KOPT-K1 (cell line): Measurements from ENCODE around the gene PLPP3.

ENCODE experiments used
- H3K27ac ChIP-seq: fragments of 200-600 bp; sonication (generic); 2 replicates; pipeline ENCODE4 v1.5.1; 2016; ENCODE audit warnings: antibody characterized with exemption, mild to moderate bottlenecking, low read depth, low read length; ENCODE audit not compliant: poor library complexity, severe bottlenecking
- H3K36me3 ChIP-seq: fragments of 200-600 bp; sonication (generic); 2 replicates; pipeline ENCODE4 v1.5.1; 2017; ENCODE audit warnings: antibody characterized with exemption, mild to moderate bottlenecking, low read length, moderate library complexity; ENCODE audit not compliant: insufficient read depth
- H3K9me3 ChIP-seq: fragments of 200-600 bp; sonication (generic); 2 replicates; pipeline ENCODE4 v1.5.1; 2017; ENCODE audit warnings: antibody characterized with exemption, low read length, mild to moderate bottlenecking; ENCODE audit not compliant: insufficient read depth, poor library complexity, severe bottlenecking

The PLPP3 gene

DNA sequence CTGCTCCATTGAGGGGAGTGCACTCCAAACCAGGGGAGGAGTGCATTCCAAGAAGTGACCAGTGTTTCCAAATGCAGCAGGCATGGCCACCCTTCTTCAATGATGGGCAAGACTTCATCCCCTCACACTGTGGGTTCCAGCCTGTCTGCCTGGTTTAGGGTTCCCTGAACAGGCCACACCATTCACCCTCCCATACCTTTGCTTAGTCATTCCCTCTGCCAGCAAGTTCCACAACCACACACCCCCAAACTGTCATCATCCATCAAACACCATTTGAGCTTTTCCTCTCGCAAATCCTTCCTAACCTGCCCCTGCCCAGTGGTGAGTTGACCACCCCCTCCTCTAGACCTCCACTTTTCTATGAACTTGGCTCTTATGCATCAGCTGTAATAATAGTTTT, 116.0 kb downstream of the PLPP3 start:
- H3K9me3 ChIP-seq: no peaks in the 10 kb centered on the region
- H3K27ac ChIP-seq: no peak overlapping the region
- no peaks in the 10 kb centered on the region for H3K36me3 ChIP-seq

DNA sequence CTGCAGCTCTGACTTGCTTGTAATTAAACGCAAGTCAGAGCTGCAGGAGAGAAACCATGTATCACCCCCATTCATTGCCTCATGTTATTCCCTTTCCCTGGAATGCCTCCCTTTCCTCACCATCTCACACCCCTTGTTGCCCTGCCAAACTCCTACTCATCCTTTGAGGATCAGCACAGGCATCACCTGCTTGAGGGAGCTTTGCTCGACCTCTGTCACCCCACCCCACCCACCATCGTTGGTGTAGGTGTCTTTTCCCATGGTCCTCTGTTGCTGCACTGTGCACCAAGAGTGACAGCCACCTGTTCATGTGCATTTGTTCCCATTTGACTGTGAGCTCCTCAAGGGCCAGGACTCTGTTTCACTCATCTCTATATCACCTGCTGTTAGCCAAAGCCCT, 117.2 kb downstream of the PLPP3 start:
- Histone ChIP-seq H3K36me3 (no peaks in the 10 kb centered on the region), H3K9me3 (no peaks in the 10 kb centered on the region), H3K27ac (no peak overlapping the region)

DNA sequence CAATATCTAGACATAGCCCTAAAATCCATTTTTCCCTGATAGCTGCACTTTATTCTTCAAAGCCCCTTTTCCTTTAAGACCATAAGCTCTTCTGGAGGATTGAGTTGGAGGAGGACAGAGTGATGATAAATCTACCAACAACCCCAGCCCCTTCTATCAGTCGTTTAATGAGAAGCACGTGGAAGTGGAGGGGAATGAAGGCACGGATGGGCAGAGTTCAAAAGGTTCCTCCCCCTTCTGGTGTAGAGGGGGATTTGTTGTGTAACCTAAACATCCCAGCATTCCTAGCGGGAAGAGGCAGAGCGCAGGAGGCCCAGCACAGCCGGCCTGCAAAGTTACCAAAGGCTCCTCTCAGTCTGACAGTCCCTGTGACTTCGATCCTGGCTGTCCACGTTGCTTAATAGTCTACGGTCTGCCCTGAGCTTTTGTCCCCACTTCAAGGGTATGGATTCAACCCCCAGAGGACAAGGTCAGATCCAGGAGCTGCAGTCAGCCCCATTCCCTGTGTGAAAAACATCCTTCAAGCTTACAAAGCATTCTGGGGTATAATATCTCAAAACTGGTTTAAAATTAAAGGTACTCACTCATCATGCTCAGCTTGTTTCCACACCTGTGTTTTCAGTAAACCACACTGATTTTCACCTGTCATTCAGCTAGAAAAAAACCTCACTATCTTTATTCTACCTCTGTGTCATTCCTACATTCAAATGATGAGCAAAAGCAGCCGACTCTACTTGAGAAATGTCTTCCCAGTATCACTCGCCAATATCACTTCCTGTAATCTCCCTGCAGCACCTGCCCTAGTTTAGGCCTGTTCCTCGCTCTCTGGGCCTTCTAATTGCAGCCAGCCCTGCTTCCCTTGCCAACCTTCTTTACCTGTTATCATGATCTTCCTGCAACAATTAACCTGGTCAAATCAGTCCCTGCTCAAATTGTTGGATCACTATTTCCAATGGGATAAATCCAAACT, 117.9 kb downstream of the PLPP3 start:
- H3K9me3 ChIP-seq: no peaks in the 10 kb centered on the region
- no peak overlapping the region for H3K27ac ChIP-seq
- H3K36me3 ChIP-seq: no peaks in the 10 kb centered on the region

DNA sequence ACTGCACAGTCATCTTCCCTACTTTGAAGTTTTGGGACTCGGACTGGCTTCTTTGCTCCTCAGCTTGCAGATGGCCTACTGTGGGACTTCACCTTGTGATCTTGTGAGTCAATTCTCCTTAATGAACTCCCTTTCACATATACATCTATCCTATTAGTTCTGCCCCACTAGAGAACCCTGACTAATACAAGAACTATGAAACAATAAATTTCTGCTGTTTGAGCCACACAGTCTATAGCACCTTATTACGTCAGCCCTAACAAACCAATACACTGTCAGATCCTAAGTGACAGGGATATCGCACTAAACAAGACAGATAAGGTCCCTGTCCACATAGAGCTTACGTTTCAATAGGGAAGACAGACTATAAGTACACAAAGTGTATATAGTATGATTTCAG, 120.1 kb downstream of the PLPP3 start:
- no peaks in the 10 kb centered on the region for H3K9me3 ChIP-seq
- H3K27ac ChIP-seq: no peak overlapping the region
- no peaks in the 10 kb centered on the region for H3K36me3 ChIP-seq

DNA sequence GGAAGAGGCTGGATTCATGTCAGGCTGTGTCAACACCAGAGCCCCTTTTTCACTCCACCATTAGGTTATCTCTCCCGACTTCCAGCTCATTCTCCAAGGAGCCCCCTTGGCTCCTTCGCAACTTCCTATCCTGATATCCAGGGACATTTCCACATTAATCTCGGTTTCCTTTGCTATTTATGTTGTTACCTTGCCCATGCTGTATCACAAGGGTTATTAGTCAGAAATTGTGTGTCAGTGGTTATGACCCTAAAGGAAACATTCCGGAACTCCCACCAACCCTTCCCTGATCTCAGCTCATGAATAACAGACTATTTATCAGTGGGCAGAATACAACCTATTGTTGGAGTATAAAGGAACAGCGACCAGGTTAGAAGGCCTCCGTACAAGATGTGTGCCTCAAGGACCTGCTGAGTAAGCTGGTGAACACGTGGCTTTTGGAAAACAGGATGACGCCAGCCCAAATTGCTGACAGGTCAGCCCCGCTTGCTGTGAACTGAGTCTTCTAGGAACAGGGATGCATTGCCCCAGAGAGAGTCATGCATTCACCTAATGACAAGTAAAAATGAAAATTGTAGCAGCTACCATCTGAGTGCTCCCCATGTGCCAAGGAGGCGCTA, 121.5 kb downstream of the PLPP3 start:
- H3K36me3 ChIP-seq: no peaks in the 10 kb centered on the region
- no peak overlapping the region for H3K27ac ChIP-seq

DNA sequence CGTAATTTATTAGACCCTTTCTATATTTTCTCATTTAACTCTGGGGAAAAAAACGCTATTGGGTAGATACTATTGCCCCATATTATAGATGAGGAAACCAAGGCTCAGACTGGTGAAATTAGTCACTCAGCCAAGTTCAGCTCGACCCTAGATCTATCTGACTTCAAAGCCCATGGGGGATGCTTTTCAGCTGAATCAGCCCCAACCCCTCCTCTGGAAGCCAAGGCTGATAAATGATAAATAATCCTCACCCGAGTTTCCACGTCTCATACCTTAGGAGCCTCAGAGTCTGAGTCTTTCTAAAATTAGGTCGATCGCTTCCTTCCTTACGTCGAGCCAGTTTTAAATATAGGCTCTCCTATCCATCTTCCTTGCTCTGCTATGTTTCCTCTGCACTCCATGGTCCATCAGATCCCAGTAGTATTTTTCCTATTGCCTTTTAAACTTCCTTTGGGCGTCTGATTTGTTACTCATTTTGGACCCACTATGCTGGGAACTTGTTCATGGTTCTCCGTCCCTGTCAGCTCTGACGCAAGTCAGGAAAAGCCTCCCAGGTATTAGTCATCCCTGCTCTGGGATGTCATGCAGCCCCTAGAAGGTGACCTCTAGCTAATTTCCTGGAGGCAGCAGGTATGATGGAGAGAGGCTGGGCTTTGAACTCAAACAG, 122.8 kb downstream of the PLPP3 start:
- H3K27ac ChIP-seq: no peak overlapping the region

More for the DNA sequence above, 121.5 kb downstream of the PLPP3 start:
- H3K9me3 ChIP-seq: no peaks in the 10 kb centered on the region

DNA sequence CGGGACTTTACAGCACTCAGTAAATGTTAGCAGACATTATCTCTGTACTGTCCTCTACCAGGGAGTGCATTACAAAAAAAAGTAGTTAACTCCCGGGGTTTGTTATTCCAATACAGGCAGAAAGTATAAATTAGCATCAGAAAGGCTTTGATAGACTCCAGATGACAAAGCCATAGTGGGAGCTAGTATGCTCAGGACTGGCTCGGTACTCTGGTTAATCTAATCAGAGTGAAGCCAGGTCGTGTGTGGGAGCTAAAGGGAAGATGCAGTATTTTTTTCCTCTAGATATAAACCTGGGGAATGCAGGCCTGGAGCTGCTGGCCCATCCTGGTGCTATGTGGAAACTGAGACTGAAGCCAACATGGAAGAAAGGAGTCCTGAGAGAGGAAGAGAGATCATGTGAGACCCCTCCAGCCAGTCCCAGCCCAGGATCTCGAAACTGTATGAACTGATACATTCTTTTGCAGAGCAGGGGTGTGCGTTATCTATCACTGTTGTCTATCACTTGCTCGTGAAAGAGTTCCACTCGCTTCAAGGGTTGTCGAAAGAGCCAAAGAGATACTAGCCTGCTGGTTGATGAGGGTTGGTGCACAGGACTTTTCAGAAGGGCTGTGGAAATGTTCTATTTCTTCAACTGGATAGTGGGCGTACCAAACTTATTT, 125.8 kb downstream of the PLPP3 start:
- no peaks in the 10 kb centered on the region for H3K36me3 ChIP-seq
- H3K27ac ChIP-seq: no peak overlapping the region
- H3K9me3 ChIP-seq: no peaks in the 10 kb centered on the region

More for the DNA sequence above, 122.8 kb downstream of the PLPP3 start:
- H3K9me3 ChIP-seq: no peaks in the 10 kb centered on the region
- no peaks in the 10 kb centered on the region for H3K36me3 ChIP-seq

DNA sequence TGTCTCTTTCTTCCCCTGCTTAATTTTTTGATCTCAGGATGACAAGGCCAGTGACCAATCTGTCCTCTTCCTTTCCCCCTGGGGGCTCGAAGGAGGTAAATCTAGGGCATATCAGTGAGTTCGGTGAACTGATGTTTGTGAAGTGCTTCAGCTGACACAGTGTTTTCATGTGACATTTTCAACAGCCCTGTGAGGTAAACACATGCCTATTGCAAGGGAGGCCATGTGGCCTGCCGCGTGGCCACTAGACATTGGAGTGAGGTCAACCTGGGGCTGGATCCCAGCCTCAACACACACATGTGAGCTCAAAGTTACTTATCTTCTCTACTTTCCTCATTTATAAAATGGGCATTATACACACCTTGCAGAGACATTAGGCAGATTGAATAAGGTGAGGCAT, 126.3 kb downstream of the PLPP3 start:
- H3K27ac ChIP-seq: no peak overlapping the region
- H3K36me3 ChIP-seq: no peaks in the 10 kb centered on the region
- no peaks in the 10 kb centered on the region for H3K9me3 ChIP-seq

DNA sequence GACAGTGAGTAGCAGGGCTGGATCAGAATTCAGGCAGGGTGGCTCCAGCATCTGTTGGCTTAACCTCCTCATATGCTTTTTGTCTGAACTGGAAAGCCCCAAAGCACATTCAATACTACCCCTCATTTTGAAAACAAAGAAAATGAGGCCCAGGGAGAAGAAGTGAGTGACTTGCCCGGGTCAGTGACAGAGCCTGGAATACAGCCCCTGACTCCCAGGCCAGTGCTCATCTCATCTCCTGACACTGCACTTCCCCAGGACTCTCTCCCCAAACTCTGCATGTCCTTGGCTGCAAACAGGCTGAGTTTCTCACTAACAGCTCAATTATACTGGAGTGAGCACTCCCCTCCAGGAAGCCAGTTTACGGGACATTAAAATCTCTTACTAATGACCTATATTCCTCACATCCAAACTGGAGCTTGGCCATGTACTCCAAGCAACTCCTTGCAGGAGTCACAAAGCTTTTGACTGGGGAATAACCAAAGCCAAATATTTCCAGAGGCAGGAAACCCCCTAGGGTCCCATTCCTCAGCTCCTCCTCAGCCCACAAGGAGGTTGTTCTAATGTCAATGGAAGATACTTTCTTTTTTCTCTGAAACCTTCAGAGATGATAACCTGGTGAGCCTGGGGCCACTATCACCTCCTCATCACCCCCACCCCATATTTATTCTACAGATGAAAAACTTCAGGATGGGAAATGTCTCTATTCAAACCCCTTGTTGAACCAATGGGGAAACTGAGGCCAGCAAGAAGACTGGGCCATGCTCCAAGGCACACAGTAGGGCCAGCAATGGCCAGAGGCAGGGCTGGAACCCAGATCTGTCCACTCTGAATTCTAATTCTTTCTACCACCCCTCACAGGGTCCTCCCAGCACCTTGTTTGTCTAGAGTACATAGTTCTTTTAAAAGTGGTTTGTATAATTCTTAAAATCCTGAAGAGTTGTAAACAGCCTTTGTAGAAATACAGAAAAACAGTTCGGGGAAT, 127.0 kb downstream of the PLPP3 start:
- H3K27ac ChIP-seq: no peak overlapping the region

DNA sequence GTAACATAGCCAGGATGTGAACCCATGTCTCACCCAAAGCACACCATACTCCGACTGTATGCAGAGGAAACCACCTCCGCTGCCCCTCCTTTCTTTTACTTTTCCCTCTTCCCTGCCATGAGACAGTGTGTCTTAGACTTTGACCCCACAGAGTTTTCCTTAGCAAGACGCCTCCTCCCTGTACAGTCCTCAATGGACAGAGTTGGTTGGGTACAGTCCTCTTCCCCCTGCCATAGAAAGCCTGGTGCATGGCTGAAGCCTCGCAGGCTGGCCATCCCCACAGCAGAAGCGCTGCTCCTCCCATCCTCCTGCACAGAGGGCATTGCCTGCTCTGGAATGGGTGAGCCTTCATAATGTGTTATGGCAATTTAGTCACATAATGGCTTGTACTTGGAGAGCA, 127.9 kb downstream of the PLPP3 start:
- no peak overlapping the region for H3K27ac ChIP-seq
- no peaks in the 10 kb centered on the region for H3K9me3 ChIP-seq
- H3K36me3 ChIP-seq: no peaks in the 10 kb centered on the region

More for the DNA sequence above, 127.0 kb downstream of the PLPP3 start:
- no peaks in the 10 kb centered on the region for H3K36me3 ChIP-seq
- no peaks in the 10 kb centered on the region for H3K9me3 ChIP-seq

DNA sequence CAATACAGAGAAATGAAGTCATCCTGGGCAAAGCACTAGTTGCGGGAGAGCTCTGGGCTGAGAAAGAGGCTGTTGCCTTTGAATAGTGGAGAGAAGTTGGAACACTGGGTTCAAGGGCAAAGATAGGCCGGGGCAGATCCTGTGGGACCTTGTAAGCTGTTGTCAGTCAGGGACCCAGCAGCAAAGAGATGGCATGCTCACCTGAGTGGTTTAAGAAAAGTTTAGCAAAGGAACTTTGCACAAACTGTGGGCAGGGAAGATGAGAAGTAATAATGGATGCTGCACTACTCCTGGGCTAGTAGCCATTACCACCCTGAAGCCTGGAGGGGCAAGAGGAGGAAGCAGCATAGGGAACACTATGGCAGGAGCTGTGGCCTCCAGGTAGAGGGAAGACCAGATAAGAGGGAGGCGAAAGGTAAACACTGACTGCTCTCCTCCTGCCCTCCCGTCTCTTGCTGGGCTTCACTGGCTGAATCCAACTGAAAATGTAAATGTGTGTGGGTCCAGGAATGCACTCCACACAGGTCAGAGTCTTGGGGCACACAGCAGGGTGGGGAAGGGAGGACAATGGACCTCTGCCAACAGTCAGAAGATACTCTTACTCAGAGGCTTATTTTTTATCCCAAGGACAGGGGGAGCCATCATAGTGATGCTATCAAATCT, 129.2 kb downstream of the PLPP3 start:
- Histone ChIP-seq H3K9me3 (no peaks in the 10 kb centered on the region), H3K36me3 (no peaks in the 10 kb centered on the region), H3K27ac (no peak overlapping the region)

DNA sequence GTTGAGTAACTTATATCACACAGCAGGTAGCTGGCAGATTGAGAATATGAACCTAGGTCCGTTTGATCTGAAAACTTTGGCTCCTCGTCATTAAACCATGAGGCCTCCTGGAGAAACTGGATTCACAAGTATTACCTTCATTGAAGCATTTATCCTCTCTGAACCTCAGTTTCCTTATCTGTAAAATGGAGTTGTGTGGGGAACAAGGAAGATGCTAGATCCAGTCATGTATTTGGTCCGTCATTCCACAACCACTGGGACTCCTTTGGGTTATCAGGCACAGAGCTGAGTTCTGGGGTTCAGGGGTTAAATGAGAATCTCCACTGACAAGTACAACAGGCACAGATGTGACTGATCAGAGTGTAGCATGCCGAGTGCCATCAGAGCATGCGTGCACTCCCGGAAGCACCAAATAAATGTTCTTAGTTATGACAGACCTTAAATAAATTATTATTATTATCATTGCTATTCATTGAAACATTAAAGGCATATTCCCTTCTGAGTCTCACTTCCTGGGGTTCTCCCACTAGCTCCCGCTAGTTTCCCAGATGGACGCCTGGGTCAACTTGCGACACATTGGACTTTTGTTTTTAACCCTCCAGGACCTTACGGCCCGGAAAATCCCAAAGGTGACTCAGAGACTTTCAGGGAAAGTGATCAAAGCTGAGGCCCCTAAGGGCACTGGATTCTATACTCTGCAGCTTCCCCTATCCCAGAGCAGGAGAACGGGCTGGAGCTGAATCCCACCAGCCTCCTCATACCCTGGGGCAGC, 130.6 kb downstream of the PLPP3 start:
- Histone ChIP-seq H3K27ac (no peak overlapping the region), H3K9me3 (no peaks in the 10 kb centered on the region), H3K36me3 (no peaks in the 10 kb centered on the region)

DNA sequence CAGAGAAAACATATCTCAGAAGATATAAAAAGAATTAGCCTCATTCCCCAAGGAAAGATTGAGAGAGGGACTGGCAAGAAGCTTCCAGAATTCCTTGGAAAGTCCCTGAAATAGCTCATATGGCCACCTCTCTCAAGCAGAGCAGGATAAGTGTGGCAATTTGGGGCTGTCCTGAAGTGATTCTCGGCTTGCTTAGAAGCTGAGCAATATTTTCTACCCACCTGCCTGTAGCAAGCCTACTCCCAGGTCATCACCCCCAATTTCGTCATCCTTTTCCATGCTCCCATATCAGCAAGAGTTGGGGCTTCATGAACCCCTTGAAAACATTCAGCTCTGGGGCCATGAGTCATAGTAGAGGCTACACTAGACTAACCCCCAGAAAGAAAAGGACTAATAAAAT, 131.5 kb downstream of the PLPP3 start:
- H3K36me3 ChIP-seq: no peaks in the 10 kb centered on the region
- no peaks in the 10 kb centered on the region for H3K9me3 ChIP-seq
- H3K27ac ChIP-seq: no peak overlapping the region
